Osteocyte (in vitro differentiated cells): ENCODE data around the gene SPAG9. TPM values are rescaled to one million over a fixed set of nuclear protein-coding genes. Genes with fewer than 3 reads are reported as not detected.

Source experiments
- DNase-seq: peaks from one replicate; pipeline ENCODE4 v3.0.0; 2021; ENCODE audit warnings: mixed read lengths; ENCODE audit not compliant: unreplicated experiment; ENCODE audit errors: extremely low spot score
- H3K27ac Mint-ChIP-seq: one replicate; pipeline ENCODE4 v1.8.0; 2021; ENCODE audit warnings: mild to moderate bottlenecking, mixed read lengths; ENCODE audit not compliant: unreplicated experiment
- H3K27me3 Mint-ChIP-seq: one replicate; pipeline ENCODE4 v1.8.0; 2021; ENCODE audit warnings: mixed read lengths; ENCODE audit not compliant: unreplicated experiment
- H3K36me3 Mint-ChIP-seq: one replicate; pipeline ENCODE4 v1.8.0; 2021; ENCODE audit warnings: mixed read lengths; ENCODE audit not compliant: unreplicated experiment
- H3K4me1 Mint-ChIP-seq: one replicate; pipeline ENCODE4 v1.8.0; 2021; ENCODE audit warnings: mixed read lengths; ENCODE audit not compliant: unreplicated experiment
- H3K4me3 Mint-ChIP-seq: one replicate; pipeline ENCODE4 v1.8.0; 2021; ENCODE audit warnings: mild to moderate bottlenecking, moderate library complexity, mixed read lengths; ENCODE audit not compliant: unreplicated experiment
- H3K9me3 Mint-ChIP-seq: one replicate; pipeline ENCODE4 v1.8.0; 2021; ENCODE audit warnings: mixed read lengths; ENCODE audit not compliant: unreplicated experiment
- total RNA-seq: library from RNA; stranded (reverse); gene quantifications from 2 replicates; pipeline ENCODE4 v1.2.1, GENCODE V29; 2021
- TF ChIP-seq, protein P1 (sequence below): fragments of 200-600 bp; sonication (generic); IDR thresholded peaks from 2 replicates; pipeline ENCODE4 v1.5.0; 2021; ENCODE audit warnings: antibody characterized with exemption, mild to moderate bottlenecking, moderate library complexity

The SPAG9 gene
- total RNA-seq, 1 donor from 2014 or later, result 100 TPM

DNA sequence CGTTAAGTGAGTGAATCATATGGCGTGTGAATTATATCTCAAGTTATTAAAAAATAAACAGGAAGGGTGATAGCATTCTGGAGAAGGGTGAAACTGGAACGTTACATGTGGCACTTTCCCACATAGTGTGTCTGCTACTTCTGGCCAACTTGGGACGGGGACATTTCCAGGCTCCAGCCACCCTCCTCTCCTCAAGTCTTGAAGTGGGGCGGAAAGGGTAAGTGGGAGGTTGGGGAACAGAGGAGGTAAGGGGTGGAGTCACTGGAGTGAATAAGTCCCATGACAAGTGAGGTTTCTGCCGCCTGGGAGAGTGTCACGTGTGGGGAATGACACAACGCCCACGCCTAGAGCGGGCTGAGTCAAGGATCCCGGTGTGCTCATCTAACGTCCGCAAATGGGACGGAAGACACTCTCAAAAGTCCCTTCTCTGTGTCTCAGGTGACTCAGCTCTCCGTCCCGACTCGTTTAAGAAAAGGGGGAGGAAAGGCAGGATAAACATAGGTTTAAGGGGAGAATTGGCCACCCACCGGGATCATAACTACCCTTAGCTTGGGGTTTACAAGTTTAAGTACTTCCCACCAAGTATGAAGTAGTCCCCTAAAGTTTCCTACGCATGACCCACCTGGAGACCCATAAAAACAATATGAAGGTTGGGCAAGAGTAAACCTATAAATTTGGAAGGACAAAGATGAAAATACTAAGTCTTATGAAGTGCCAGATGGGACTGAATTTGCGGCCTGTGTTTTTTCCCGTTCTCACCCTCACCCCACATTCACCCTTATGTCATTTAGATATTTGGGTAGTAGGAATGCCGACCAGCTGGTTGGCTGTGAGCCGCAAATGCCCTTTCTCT is 1.2 kb upstream of the SPAG9 start:
- peak; percentile 92 for DNase-seq
- no peaks in the 10 kb centered on the region for H3K9me3 Mint-ChIP-seq
- H3K27me3 Mint-ChIP-seq, result no peaks in the 10 kb centered on the region

DNA sequence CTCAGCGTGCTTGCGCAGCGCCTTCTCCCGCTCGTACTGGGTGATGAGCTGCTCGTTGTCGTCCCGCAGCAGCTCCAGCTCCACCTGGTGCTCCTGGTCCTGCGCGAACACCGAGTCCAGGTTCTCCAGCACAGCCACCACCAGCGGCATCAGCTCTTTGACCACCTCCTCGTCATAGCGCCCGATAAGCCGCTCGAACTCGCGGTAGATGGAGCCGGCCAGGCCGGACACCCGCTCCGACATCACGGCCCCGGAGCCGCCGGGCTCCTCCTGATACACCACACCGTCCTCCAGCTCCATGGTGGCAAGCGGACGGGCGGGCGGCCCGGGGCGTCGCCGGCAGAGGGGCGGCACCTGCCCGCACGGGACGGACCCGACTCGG is 320 bp downstream of the SPAG9 start:
- Mint-ChIP-seq H3K4me3 (peak overlapping the region; percentile 95), H3K4me1 (peaks cover 58% of the 10 kb centered on the region), H3K9me3 (no peaks in the 10 kb centered on the region), H3K36me3 (no peaks in the 10 kb centered on the region), H3K27ac (peak overlapping the region; percentile 94), H3K27me3 (no peaks in the 10 kb centered on the region)
- TF ChIP-seq, protein P1, sequence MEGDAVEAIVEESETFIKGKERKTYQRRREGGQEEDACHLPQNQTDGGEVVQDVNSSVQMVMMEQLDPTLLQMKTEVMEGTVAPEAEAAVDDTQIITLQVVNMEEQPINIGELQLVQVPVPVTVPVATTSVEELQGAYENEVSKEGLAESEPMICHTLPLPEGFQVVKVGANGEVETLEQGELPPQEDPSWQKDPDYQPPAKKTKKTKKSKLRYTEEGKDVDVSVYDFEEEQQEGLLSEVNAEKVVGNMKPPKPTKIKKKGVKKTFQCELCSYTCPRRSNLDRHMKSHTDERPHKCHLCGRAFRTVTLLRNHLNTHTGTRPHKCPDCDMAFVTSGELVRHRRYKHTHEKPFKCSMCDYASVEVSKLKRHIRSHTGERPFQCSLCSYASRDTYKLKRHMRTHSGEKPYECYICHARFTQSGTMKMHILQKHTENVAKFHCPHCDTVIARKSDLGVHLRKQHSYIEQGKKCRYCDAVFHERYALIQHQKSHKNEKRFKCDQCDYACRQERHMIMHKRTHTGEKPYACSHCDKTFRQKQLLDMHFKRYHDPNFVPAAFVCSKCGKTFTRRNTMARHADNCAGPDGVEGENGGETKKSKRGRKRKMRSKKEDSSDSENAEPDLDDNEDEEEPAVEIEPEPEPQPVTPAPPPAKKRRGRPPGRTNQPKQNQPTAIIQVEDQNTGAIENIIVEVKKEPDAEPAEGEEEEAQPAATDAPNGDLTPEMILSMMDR, result no peak
- DNase-seq, result no peak

More for the DNA sequence above, 1.2 kb upstream of the SPAG9 start:
- Mint-ChIP-seq H3K27ac (peak overlapping the region; percentile 100), H3K36me3 (no peaks in the 10 kb centered on the region), H3K4me1 (peaks cover 57% of the 10 kb centered on the region), H3K4me3 (peak overlapping the region; percentile 82)
- TF ChIP-seq, protein P1, result no peak

DNA sequence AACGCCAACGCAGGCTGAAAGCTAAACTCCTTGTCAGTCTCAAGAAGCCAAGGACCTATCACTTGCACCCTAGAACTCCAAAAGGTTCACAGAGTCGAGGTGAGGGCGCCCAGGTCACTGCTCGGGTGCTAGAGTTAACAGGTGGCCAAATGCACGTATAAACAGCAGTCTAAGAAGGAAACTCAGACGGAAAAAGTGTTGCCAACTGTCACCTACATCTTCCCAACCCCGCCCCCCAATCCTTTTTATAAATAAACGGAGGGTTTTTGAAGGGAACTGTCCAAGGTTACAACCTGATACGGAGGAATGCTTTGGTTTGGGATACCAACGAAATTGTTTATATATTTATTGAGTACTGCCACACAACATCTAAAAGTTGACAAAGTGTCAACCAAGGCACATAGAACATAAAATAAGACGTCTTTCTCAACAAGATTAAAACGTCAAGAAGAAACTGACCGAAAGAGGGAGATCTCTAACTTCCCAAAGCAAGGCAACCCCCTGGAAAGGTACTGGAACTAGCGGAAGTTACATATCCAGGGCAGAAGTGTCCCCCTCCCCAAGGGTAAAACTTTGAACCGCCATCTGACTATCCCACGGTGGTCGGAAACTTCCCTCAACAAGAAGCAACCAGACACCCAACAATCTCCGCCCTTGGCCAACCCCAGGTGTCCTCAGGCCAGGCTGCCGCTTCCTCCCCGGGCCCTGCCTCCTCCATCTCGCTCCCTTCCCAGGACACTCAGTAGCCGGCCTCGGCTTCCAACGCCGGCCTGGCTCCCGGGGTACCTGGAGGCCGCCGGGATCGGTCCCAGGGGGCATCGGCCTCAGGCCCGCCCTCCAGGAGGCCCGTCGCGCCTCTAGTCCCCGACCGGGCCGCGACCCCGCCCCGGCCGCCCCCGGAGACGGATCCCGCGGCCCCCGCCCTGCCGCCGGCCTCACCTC is 982 bp downstream of the SPAG9 start:
- Mint-ChIP-seq H3K36me3 (peaks cover 2% of the 10 kb centered on the region), H3K27me3 (no peaks in the 10 kb centered on the region), H3K27ac (peak overlapping the region; percentile 94), H3K4me3 (peak overlapping the region; percentile 95), H3K9me3 (no peaks in the 10 kb centered on the region), H3K4me1 (peaks cover 58% of the 10 kb centered on the region)
- TF ChIP-seq, protein P1, result peak; percentile 58
- peak; percentile 85 for DNase-seq

DNA sequence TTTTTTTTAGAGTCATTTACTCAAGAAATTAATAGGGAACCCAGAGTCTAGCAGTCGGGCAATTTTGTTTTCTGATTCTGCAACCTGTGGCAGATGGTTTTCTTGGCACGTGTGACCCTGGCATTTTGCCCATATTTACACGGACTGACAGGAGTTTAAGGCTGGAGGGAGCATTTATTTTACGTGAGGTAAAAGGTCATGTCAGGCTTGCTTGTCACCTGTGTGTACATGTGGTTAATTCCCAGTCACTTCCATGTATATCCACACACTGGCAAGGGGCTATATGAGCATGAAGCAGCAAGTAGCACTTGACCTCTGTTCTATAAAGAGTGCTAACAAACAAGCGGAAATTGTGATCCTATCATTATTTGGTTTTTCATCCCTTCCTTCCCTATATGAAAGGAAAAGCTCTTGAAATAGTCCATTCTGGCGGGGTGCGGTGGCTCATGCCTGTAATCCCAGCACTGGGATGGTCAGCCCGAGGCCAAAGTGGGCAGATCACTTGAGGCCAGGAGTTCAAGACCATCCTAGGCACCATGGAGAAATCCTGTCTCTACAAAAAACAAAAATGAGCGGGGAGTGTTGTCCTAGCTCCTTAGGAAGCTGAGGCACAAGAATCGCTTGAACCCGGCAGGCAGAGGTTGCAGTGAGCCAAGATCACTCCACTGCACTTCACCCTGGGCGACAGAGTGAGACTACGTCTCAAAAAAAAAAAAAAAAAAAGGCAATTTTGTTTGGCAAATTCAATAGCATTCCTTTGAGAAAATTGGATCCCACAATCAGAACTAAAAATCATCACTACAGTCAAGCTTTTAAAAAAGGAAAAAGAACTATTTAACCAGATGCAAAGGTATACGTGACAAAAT is 2.1 kb downstream of the SPAG9 start:
- no peak for DNase-seq
- no peaks in the 10 kb centered on the region for H3K27me3 Mint-ChIP-seq
- H3K9me3 Mint-ChIP-seq, result no peaks in the 10 kb centered on the region
- H3K4me3 Mint-ChIP-seq, result peak overlapping the region; percentile 95
- peaks cover 58% of the 10 kb centered on the region for H3K4me1 Mint-ChIP-seq
- H3K27ac Mint-ChIP-seq, result no peak overlapping the region
- peaks cover 2% of the 10 kb centered on the region for H3K36me3 Mint-ChIP-seq
- TF ChIP-seq, protein P1, result no peak
